GM23338 (cell line): ENCODE data around the gene WWOX.

Experiments
- EZH2phosphoT487 ChIP-seq: fragments of 200-600 bp; sonication (generic); IDR thresholded peaks from one replicate; pipeline ENCODE4 v1.8.1; 2018; ENCODE audit warnings: antibody characterized with exemption; ENCODE audit not compliant: unreplicated experiment
- JUNB ChIP-seq: IDR thresholded peaks from one replicate; pipeline ENCODE4 v1.6.1; 2016; ENCODE audit warnings: antibody characterized with exemption; ENCODE audit not compliant: unreplicated experiment
- POLR2AphosphoS5 ChIP-seq: IDR thresholded peaks from 2 replicates; pipeline ENCODE4 v1.6.1; 2016; ENCODE audit warnings: antibody characterized with exemption, low read depth
- TF ChIP-seq, protein P1 (sequence below), 2 experiments: fragments of 200-600 bp in 1 of 2; sonication (generic) in 1 of 2; conservative IDR thresholded peaks; 2 replicates each; pipeline versions ENCODE4 v1.5.1 to v1.6.1; 2016 to 2017; ENCODE audit warnings: antibody characterized with exemption in 2 of 2, low read depth in 2 of 2, mild to moderate bottlenecking in 2 of 2, moderate library complexity in 1 of 2
- TF ChIP-seq, protein P2 (sequence below): IDR thresholded peaks from one replicate; pipeline ENCODE4 v1.6.1; 2018; ENCODE audit warnings: antibody characterized with exemption; ENCODE audit not compliant: unreplicated experiment
- TF ChIP-seq, protein P3 (sequence below): IDR thresholded peaks from 2 replicates; pipeline ENCODE4 v1.6.1; 2016; ENCODE audit warnings: antibody characterized with exemption

DNA sequence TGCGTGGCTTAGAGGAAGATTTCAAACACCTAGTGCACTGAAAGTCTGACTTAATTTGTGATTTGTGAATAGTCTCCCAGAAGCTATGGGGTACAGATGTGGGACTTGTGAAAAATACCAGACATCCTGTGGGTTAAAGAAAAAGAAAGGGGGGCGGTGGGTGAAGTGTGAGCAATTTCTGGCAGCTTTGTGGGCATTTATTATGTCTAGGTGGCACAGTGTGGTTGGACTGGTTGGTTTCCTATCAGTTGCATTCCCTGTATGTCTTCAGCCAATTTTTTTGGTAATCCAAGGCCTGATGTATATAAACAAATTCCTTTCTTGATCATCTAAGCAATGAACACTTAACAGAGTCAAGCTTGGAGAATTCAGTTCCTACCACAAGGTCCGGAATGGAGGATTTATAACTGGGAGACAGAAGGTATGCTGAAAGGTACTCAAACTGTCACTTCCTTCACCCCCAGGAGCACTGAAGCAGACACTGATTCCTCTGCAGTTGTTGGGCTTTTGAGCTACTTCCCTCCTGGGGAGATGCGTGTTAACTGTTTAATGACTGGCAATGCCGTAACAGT lies 211.6 kb downstream of the WWOX start:
- TF ChIP-seq, protein P1, sequence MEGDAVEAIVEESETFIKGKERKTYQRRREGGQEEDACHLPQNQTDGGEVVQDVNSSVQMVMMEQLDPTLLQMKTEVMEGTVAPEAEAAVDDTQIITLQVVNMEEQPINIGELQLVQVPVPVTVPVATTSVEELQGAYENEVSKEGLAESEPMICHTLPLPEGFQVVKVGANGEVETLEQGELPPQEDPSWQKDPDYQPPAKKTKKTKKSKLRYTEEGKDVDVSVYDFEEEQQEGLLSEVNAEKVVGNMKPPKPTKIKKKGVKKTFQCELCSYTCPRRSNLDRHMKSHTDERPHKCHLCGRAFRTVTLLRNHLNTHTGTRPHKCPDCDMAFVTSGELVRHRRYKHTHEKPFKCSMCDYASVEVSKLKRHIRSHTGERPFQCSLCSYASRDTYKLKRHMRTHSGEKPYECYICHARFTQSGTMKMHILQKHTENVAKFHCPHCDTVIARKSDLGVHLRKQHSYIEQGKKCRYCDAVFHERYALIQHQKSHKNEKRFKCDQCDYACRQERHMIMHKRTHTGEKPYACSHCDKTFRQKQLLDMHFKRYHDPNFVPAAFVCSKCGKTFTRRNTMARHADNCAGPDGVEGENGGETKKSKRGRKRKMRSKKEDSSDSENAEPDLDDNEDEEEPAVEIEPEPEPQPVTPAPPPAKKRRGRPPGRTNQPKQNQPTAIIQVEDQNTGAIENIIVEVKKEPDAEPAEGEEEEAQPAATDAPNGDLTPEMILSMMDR (conservative IDR thresholded peaks at IDR 0.05; ENCODE audit: low read depth in 2 of 2): no peak
- TF ChIP-seq JUNB (no peak), POLR2AphosphoS5 (no peak), EZH2phosphoT487 (no peak)
- TF ChIP-seq, protein P2, sequence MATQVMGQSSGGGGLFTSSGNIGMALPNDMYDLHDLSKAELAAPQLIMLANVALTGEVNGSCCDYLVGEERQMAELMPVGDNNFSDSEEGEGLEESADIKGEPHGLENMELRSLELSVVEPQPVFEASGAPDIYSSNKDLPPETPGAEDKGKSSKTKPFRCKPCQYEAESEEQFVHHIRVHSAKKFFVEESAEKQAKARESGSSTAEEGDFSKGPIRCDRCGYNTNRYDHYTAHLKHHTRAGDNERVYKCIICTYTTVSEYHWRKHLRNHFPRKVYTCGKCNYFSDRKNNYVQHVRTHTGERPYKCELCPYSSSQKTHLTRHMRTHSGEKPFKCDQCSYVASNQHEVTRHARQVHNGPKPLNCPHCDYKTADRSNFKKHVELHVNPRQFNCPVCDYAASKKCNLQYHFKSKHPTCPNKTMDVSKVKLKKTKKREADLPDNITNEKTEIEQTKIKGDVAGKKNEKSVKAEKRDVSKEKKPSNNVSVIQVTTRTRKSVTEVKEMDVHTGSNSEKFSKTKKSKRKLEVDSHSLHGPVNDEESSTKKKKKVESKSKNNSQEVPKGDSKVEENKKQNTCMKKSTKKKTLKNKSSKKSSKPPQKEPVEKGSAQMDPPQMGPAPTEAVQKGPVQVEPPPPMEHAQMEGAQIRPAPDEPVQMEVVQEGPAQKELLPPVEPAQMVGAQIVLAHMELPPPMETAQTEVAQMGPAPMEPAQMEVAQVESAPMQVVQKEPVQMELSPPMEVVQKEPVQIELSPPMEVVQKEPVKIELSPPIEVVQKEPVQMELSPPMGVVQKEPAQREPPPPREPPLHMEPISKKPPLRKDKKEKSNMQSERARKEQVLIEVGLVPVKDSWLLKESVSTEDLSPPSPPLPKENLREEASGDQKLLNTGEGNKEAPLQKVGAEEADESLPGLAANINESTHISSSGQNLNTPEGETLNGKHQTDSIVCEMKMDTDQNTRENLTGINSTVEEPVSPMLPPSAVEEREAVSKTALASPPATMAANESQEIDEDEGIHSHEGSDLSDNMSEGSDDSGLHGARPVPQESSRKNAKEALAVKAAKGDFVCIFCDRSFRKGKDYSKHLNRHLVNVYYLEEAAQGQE: no peak
- TF ChIP-seq, protein P3, sequence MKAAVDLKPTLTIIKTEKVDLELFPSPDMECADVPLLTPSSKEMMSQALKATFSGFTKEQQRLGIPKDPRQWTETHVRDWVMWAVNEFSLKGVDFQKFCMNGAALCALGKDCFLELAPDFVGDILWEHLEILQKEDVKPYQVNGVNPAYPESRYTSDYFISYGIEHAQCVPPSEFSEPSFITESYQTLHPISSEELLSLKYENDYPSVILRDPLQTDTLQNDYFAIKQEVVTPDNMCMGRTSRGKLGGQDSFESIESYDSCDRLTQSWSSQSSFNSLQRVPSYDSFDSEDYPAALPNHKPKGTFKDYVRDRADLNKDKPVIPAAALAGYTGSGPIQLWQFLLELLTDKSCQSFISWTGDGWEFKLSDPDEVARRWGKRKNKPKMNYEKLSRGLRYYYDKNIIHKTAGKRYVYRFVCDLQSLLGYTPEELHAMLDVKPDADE: no peak
